ENCODE data around the gene NR1D2. TPM values are rescaled to one million over a fixed set of nuclear protein-coding genes. Genes with fewer than 3 reads are reported as not detected.

Gene NR1D2
- total RNA-seq, 1 donor from 2014 or later: 20.7 TPM

DNA sequence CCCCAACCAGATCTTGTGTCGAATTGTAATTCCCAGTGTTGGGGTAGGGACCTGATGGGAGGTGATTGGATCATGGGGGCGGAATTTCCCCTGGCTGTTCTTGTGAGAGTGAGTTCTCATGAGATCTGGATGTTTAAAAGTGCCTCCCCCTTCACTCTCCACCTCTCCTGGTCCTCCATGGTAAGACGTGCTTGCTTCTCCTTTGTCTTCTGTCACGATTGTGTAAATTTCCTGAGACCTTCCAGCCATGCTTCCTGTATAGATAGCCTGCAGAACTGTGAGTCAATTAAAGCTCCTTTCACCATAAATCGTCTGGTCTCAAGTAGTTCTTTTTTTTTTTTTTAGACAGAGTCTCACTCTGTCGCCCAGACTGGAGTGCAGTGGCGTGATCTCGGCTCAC, 42.3 kb downstream of the NR1D2 start:
- no peak overlapping the region for H3K9ac ChIP-seq (ENCODE audit: low read length)
- H2AFZ ChIP-seq (ENCODE audit: low read depth, low read length): no peak overlapping the region
- no peak overlapping the region for H3K4me2 ChIP-seq (ENCODE audit: low read length)
- Mint-ChIP-seq H3K27ac (ENCODE audit: unreplicated experiment) (no peak overlapping the region), H3K9me3 (ENCODE audit: unreplicated experiment) (peaks cover 6% of the 10 kb centered on the region), H3K27me3 (ENCODE audit: low read depth, unreplicated experiment) (no peaks in the 10 kb centered on the region), H3K4me1 (ENCODE audit: low read depth, unreplicated experiment) (peaks cover 11% of the 10 kb centered on the region), H3K36me3 (ENCODE audit: low read depth, unreplicated experiment) (no peaks in the 10 kb centered on the region), H3K4me3 (ENCODE audit: unreplicated experiment) (no peak overlapping the region)
- H3K9me3 ChIP-seq (ENCODE audit: insufficient read depth, low read depth, low read length): no peaks in the 10 kb centered on the region
- no peaks in the 10 kb centered on the region for H3K36me3 ChIP-seq (ENCODE audit: insufficient read depth, low read length)
- no peak overlapping the region for H3K27ac ChIP-seq (ENCODE audit: low read depth, low read length)
- no peak overlapping the region for H3K4me3 ChIP-seq (ENCODE audit: insufficient read depth, low read depth, low read length)
- FAIRE-seq: no peak
- no peak for DNase-seq (ENCODE audit: low read depth)
- TF ChIP-seq EZH2 (IDR thresholded peaks at IDR 0.05; ENCODE audit: insufficient read depth, low read length): no peak
- TF ChIP-seq, protein P1, sequence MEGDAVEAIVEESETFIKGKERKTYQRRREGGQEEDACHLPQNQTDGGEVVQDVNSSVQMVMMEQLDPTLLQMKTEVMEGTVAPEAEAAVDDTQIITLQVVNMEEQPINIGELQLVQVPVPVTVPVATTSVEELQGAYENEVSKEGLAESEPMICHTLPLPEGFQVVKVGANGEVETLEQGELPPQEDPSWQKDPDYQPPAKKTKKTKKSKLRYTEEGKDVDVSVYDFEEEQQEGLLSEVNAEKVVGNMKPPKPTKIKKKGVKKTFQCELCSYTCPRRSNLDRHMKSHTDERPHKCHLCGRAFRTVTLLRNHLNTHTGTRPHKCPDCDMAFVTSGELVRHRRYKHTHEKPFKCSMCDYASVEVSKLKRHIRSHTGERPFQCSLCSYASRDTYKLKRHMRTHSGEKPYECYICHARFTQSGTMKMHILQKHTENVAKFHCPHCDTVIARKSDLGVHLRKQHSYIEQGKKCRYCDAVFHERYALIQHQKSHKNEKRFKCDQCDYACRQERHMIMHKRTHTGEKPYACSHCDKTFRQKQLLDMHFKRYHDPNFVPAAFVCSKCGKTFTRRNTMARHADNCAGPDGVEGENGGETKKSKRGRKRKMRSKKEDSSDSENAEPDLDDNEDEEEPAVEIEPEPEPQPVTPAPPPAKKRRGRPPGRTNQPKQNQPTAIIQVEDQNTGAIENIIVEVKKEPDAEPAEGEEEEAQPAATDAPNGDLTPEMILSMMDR (IDR thresholded peaks at IDR 0.05; ENCODE audit: insufficient read depth, low read depth, low read length): no peak
- H3K79me2 ChIP-seq (ENCODE audit: insufficient read depth, low read length): no peaks in the 10 kb centered on the region
- peaks cover 8% of the 10 kb centered on the region for H3K4me1 ChIP-seq (ENCODE audit: insufficient read depth, low read length)
- no peaks in the 10 kb centered on the region for H3K27me3 ChIP-seq (ENCODE audit: insufficient read depth, low read length)
- no peaks in the 10 kb centered on the region for H4K20me1 ChIP-seq (ENCODE audit: insufficient read depth, low read length)

DNA sequence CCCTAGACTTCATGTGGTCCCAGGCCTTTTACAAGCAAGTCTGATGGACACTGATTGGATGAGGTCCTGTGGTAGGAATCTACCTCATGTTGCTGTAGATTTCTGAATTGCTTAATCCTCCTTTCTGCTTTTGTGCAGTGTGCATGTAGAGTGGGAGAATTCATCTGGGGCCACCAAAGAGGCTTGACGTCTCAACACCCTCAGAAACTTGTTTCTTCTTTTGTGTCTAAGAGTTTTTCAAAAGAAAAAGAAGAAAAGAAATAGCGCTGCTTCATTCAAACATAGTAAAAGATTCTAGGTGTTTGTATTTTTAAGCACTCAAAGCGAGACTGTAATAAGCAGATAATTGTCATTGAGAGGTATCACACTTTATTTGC, 46.2 kb downstream of the NR1D2 start:
- Mint-ChIP-seq H3K27me3 (ENCODE audit: low read depth, unreplicated experiment) (no peaks in the 10 kb centered on the region), H3K27ac (ENCODE audit: unreplicated experiment) (no peak overlapping the region), H3K9me3 (ENCODE audit: unreplicated experiment) (peaks cover 6% of the 10 kb centered on the region), H3K4me3 (ENCODE audit: unreplicated experiment) (no peak overlapping the region), H3K36me3 (ENCODE audit: low read depth, unreplicated experiment) (no peaks in the 10 kb centered on the region), H3K4me1 (ENCODE audit: low read depth, unreplicated experiment) (peaks cover 12% of the 10 kb centered on the region)
- TF ChIP-seq EZH2 (IDR thresholded peaks at IDR 0.05; ENCODE audit: insufficient read depth, low read length): no peak
- TF ChIP-seq, protein P1 (IDR thresholded peaks at IDR 0.05; ENCODE audit: insufficient read depth, low read depth, low read length): no peak
- H3K4me1 ChIP-seq (ENCODE audit: insufficient read depth, low read length): peaks cover 8% of the 10 kb centered on the region
- H3K27ac ChIP-seq (ENCODE audit: low read depth, low read length): no peak overlapping the region
- H3K4me2 ChIP-seq (ENCODE audit: low read length): peak overlapping the region; percentile 28
- no peaks in the 10 kb centered on the region for H3K36me3 ChIP-seq (ENCODE audit: insufficient read depth, low read length)
- DNase-seq (ENCODE audit: low read depth) (no peak), FAIRE-seq (no peak)
- no peak overlapping the region for H3K9ac ChIP-seq (ENCODE audit: low read length)
- H3K27me3 ChIP-seq (ENCODE audit: insufficient read depth, low read length): no peaks in the 10 kb centered on the region
- no peak overlapping the region for H2AFZ ChIP-seq (ENCODE audit: low read depth, low read length)
- H3K4me3 ChIP-seq (ENCODE audit: insufficient read depth, low read depth, low read length): no peak overlapping the region
- H3K79me2 ChIP-seq (ENCODE audit: insufficient read depth, low read length): no peaks in the 10 kb centered on the region
- no peaks in the 10 kb centered on the region for H3K9me3 ChIP-seq (ENCODE audit: insufficient read depth, low read depth, low read length)
- no peaks in the 10 kb centered on the region for H4K20me1 ChIP-seq (ENCODE audit: insufficient read depth, low read length)

DNA sequence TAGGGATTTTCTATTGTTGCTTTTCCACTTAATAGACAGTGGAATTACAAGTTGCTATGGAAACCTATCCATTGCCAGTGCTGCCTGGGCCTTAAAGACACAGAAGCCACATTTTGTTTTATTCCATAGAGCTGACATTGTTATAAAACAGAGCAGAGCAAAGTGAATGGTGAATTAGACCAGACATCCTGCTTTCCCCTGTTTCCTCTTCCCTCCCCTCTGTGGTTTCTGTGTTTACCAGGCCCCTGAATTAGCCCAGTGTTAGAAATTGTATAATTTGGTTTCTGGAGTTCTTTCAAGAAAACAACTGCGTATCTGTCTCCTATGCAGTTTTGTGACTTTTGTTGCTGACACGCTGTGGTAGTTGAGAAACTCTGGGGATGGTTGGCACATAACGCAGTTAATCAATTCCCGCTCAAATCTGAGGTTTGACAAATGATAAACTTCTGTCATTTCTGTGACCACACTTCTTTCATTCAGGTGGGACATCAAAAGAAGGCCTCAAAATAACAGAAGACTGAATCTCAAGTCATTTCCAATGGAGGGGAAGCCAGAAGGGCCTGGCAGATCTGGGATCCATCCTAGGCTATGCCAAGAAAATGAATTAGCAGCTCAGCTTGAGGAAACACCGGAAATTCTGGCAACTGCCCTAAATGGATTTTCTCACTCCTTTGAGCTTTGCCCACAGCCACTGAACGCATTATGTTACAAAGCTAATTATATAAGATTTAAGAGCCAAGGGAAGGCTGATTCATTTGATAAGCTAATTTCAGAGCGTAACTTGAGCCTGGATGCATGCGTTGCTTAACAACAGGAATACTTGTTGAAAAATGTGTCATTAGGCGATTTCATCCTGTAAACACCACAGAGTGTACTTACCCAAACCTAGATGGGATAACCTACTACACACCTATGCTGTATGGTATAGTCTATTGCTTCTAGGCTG, 46.9 kb downstream of the NR1D2 start:
- Mint-ChIP-seq H3K36me3 (ENCODE audit: low read depth, unreplicated experiment) (no peaks in the 10 kb centered on the region), H3K27me3 (ENCODE audit: low read depth, unreplicated experiment) (no peaks in the 10 kb centered on the region), H3K9me3 (ENCODE audit: unreplicated experiment) (peaks cover 5% of the 10 kb centered on the region), H3K4me1 (ENCODE audit: low read depth, unreplicated experiment) (peaks cover 13% of the 10 kb centered on the region), H3K27ac (ENCODE audit: unreplicated experiment) (peak overlapping the region; percentile 43), H3K4me3 (ENCODE audit: unreplicated experiment) (no peak overlapping the region)
- H3K27ac ChIP-seq (ENCODE audit: low read depth, low read length): no peak overlapping the region
- DNase-seq (ENCODE audit: low read depth) (peak; percentile 73), FAIRE-seq (peak; percentile 68)
- no peaks in the 10 kb centered on the region for H3K36me3 ChIP-seq (ENCODE audit: insufficient read depth, low read length)
- no peak overlapping the region for H2AFZ ChIP-seq (ENCODE audit: low read depth, low read length)
- H3K4me2 ChIP-seq (ENCODE audit: low read length): peak overlapping the region; percentile 28
- H4K20me1 ChIP-seq (ENCODE audit: insufficient read depth, low read length): no peaks in the 10 kb centered on the region
- no peaks in the 10 kb centered on the region for H3K27me3 ChIP-seq (ENCODE audit: insufficient read depth, low read length)
- no peak for TF ChIP-seq EZH2 (IDR thresholded peaks at IDR 0.05; ENCODE audit: insufficient read depth, low read length)
- TF ChIP-seq, protein P1 (IDR thresholded peaks at IDR 0.05; ENCODE audit: insufficient read depth, low read depth, low read length): no peak
- H3K4me3 ChIP-seq (ENCODE audit: insufficient read depth, low read depth, low read length): no peak overlapping the region
- H3K9ac ChIP-seq (ENCODE audit: low read length): no peak overlapping the region
- no peaks in the 10 kb centered on the region for H3K9me3 ChIP-seq (ENCODE audit: insufficient read depth, low read depth, low read length)
- H3K79me2 ChIP-seq (ENCODE audit: insufficient read depth, low read length): no peaks in the 10 kb centered on the region
- peaks cover 8% of the 10 kb centered on the region for H3K4me1 ChIP-seq (ENCODE audit: insufficient read depth, low read length)
